Activated CD8-positive, alpha-beta memory T cell treated with anti-CD3 and anti-CD28 coated beads, Interleukin-2, amount 50 U/mL, for 1 hour (primary cell): ENCODE measurements around the gene TAPBP.
"Not testable (repeated sequence)": the region's sequence is repeated elsewhere in the genome, so short reads cannot be mapped to it uniquely, and the experiment has no call there.

Source experiments
- DNase-seq: peaks from one replicate; pipeline ENCODE4 v3.0.0-alpha.2; 2020; ENCODE audit errors: extremely low read depth

The TAPBP gene

DNA sequence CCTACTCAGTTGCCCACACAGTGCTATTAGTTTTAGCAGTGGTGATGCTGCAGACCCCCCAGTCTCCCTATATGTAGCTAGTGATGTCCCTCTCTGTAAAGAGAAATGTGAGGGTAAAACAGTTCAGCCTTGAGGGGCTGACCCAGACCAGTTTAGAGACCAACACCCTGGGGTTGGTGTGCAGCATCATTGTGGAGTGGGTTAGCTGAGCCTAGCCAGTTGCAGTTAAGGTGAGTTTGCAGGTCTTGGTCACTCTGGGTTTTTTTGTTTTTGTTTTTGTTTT lies 37.4 kb downstream of the TAPBP start:
- DNase-seq: no peak

GRCh38 chr6:33275795-33276580 lies 37.9 kb downstream of the TAPBP start:
- DNase-seq: not testable (repeated sequence)

DNA sequence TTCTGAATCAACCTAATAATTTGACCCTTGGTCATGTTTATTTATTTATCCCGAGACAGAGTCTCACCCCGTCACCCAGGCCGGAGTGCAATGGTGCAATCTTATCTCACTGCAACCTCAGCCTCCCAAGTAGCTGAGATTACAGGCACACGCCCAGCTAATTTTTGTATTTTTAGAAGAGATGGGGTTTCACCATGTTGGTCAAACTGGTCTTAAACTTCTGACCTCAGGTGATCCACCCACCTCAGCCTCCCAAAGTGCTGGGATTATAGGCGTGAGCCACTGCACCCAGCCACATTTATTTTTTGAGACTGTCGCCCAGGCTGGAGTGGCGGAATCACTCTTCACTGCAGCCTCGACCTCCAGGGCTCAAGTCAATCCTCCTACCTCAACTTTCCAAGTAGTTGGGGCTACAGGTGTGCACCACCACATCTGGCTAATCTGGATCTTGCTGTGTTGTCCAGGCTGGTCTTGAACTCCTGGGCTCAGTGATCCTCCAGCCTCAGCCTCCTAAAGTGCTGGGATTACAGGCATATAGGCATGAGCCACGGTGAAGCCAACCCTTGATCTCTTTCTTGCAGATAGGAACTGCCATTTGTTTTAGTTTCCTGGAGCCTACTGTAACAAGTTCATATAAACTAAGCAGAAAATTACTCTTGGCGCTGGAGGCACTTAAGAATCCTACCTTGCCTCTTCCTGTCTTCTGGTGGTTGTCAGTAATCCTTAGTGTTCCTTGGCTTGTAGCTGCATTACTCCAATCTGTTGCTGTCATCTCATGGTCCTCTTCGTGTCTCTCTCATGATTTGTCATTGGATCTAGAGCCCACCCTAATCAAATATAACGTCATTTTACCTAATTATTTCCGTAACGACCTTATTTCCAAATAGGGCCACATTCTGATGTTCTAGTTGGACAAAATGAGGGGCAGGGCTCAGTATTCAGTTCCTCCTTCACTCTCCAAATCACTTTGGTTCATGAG lies 39.7 kb downstream of the TAPBP start:
- no peak for DNase-seq

DNA sequence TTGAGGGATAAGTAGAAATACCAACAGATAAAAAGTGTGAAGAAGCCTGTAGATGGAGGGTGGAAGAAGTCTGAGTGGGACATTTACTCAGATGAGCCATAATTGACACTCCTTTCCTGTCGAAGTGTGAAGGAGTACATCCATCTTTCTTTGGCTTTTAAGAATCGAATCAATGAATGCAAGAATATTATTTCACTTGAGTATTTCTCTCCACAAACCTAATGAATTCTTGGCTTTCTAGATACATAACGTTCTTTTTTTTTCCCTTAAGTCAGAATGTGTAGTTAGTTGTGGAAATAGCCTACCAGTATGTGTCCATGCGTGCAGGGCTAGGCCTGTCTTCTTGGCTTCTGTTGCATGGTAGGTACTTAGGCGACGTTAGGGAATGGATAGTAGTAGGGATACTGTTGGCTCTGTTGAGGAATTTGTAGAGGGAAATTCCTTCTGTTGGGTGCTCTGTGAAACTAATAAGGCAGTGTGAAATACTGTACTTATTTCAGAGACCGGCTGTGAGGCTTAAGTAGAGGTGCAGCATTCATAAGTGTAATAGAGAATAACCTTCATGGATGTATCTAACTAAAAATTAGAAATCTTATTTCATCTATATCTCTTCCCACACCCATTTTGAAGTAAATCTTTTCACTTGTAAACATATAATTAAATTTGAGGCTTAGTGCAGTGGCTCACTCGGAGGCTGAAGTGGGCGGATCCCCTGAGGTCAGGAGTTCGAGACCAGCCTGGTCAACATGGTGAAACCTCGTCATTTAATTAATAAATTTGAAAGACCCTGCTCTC lies 40.6 kb downstream of the TAPBP start:
- no peak for DNase-seq

DNA sequence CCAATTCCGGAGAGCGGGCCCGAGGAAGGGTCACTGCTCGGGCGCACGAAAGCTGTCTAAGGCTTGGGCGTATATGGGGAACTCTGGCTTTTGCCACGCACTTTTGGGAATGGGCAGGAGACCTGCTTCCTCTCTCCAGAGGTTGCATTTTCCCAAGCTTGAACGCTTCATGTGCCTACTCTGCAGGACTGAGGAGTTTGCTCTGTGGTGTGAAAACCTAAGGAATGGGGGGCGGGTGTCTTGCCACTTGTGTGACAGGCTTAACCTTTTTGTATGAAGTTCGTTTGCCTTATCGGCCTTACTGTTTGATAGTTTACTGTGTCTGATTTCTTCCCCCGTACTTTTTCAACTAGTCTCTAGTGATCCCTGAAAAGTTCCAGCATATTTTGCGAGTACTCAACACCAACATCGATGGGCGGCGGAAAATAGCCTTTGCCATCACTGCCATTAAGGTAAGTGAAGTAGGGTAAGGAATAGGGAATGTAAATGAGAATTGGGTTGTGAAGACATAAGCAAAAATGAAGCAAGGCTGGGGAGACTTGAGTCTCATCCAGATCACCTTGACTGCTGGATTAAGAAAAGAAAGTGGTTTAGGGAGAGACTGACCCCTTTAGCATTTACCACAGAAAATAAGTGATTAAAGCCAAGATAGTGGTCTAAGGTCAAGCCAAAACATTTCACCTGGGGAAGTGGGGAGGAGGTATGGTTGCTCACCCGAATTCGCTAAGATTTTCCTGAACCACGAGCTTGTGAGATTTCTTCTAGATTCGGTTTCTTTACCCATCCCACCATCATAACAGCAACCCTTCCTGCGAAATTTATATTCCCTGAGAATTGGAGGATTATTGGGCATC lies 41.4 kb downstream of the TAPBP start:
- no peak for DNase-seq

DNA sequence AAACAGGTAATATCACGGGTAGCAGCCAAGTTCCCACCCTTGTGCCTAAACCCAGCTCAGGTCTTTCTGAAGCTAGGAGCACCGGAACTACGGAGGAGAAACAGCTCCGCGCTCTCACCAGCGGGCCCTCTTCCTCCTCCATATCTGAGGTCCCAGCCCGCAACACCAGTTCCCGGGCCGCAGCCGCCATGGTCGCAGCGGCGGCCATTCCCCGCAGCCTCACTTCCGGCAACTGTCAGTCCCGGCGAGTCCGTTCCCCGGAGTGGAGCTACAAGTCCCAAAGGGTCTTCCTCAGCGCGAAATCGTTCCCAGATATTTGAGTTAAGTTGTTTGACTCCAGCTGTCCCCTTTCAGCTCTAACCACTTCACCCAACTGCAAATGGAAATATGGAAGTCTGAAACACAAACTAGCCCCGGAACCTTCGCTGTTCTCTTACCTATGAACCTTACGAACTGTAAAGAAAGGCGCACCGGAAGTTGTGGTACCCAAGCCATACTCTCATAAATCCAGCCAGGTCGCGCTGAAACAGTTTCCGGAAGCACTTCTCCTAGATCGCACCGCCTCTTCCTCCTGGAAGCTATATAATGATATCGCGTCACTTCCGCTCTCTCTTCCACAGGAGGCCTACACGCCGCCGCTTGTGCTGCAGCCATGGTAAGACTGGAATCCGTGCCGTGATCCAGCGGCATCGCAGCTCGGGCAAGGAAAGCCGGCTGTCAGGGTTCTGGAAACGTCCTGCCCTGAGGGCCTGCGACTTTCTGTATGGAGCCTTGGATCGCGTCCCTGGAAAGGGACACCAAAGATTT lies 42.2 kb downstream of the TAPBP start, which contains the start of the genes RPS18 and VPS52:
TSS of gene RPS18 (plus strand) at position 608 of the 807 bp plus-strand sequence. CDS start at position 653, 45 bp downstream.
TSS of gene VPS52 (minus strand) at position 409 of the 807 bp plus-strand sequence. CDS start at position 208, 201 bp downstream.
- DNase-seq: peak; percentile 96

GRCh38 chr6:33271117-33271467 lies 42.8 kb downstream of the TAPBP start:
- no peak for DNase-seq

- no peak for DNase-seq
Measured at GRCh38 chr6:33264015-33264414, 49.9 kb downstream of the TAPBP start.

GRCh38 chr6:33262490-33262889 lies 51.4 kb downstream of the TAPBP start:
- not testable (repeated sequence) for DNase-seq

DNA sequence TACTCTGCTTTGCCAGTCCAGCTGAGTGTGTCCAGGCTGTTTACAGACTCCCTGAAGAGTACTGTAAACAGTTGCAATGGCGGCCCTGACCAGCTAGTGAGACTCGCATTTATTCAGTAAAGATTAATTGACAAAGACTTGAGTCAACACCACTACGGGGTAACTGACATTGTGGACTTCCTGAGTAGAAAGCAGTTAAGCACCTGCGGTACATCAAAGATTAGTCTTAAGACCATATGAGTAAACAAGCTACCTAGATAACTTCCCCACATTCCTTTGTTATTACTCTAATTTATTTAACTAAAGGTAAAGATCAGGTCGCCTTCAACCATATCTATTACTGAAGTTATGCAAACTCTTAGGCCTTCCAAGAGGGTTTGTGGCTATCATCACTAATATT lies 54.8 kb downstream of the TAPBP start:
- DNase-seq: no peak

DNA sequence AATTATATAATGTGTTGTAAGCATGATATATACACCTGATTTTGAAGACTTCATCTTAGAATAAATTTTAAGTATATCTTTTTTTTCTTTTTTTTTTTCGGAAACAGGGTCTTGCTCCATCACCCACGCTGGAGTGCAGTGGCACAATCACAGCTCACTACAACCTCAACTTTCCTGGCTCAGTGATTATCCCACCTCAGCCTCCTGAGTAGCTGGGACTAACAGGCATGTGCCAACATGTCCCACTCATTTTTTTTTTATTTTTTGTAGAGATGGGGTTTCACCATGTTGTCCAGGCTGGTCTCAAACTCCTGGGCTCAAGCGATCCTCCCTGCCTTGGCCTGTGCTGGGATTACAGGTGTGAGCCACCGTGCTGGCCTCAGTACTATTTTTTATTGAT lies 59.3 kb downstream of the TAPBP start:
- no peak for DNase-seq

DNA sequence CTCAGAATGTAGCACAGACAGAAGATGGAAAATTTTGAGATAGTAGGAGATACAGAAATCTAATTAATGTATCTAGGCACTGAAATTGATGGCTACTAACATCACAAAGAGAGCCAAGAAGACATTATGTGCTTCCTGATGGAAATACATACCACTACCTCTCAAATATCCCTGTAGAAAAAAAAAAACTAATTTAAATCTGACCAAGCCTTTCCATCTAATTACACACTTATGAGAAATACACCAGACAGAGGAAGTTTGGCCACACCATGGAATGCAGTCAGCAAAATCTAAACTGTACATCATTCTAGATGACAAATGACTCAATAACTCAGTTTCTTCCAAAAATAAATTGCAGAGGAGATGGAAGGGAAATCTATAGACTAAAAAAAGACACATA lies 61.1 kb downstream of the TAPBP start:
- DNase-seq: no peak

DNA sequence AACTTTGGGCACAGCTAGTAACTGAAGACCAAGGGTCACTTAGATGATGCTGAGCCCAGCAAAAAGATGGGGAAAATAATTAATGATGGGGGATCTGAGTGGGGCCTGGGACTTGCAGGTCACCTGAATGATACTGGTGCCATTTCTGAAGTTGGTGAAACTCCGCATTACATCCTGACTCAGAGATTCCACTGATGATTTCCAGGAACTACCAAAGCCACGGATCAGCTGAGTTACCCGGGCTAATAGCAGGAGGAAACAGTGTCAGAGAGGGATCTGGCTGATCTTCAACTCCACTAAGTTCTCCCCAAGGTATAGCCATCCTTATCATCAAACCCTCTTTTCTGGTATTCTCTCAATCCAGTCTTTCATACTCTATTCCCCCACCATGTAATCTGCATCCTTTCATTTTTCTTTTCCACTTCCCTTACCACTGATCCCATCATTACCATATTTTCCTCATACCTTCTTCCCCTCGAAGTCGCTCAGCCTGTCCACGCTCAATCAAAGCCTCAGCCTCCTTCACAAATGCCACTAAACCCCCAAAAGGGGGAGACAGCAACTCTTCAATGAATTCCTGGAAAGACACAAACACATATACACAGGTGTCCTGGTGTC lies 62.4 kb downstream of the TAPBP start:
- no peak for DNase-seq

DNA sequence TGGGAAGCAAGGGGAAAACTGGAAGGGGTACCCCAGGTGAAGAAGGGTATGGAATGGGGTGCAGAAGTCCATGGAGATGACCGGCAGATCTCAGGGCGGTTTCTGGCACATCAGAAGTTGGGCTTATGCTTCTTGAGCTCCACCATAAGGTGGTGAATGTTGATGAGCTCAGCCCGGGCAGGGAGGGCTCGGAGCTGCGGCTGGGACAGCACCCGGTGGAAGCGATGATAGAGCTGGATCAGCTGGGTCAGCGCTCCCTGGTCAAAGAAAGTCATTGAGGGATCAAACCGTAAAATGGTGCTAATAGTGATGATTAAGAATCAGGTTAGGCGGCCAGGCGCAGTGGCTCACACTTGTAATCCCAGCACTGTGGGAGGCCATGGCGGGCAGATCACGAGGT lies 63.1 kb downstream of the TAPBP start:
- DNase-seq: no peak

DNA sequence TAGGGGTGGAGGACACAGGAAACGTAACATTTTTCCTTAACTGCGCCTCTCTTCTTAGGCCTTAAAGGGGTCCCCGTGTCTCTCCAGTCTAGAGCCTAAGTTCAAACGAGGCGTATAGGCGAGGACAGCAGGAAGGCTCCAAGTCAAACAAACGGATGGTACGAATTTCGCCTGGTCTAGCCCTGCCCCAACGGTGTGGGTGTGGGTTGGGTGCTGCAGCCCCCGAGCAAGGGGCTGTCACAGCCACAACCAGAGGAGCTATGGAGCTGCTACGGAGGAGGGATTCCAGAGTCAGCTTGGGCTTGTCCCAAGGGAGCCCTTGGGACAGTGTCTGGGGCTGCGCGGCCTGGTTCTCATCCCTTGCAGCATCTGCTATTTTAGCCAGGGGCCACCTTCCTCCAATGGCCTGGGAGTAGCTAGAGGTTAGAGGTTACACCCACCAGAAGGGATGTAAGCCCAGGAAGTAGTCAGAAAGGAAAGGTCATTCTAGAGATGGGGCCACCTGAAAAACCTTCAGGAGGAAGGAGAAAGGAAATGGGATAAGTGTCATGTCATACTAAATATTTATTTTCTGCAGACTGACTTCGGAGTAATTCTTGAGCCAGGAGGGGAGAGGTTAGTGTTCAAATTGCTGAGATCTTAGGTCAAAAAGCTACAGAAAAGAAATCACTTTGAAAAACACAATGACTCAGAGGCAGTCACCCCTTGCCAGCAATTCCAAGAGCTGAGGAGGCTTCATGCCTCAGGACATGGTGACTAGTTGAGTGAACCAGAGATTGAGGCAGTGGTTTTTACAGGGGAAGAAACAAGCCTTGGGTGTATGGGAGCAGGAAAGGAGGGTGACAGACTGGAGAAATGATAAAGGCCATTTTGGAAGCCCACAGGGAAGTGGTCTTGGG lies 63.9 kb downstream of the TAPBP start:
- no peak for DNase-seq
